Neural crest cell (in vitro differentiated cells): ENCODE data around the gene WSB1. TPM values are rescaled to one million over a fixed set of nuclear protein-coding genes. Genes with fewer than 3 reads are reported as not detected.
A peak's percentile ranks its signal among the peaks of the same experiment; 100 is the strongest.

Experiments used
- DNase-seq: peaks from one replicate; pipeline ENCODE4 v3.0.0; 2021; ENCODE audit warnings: low read depth, mixed read lengths, low spot score
- H3K27ac Mint-ChIP-seq: one replicate; pipeline ENCODE4 v1.8.0; 2021; ENCODE audit warnings: mild to moderate bottlenecking, mixed read lengths; ENCODE audit not compliant: unreplicated experiment
- H3K27me3 Mint-ChIP-seq: 2 replicates; pipeline ENCODE4 v1.8.0; 2021; ENCODE audit warnings: low read depth, mild to moderate bottlenecking, mixed read lengths
- H3K36me3 Mint-ChIP-seq: 2 replicates; pipeline ENCODE4 v1.8.0; 2021; ENCODE audit warnings: low read depth, mild to moderate bottlenecking, mixed read lengths
- H3K4me1 Mint-ChIP-seq: 2 replicates; pipeline ENCODE4 v1.8.0; 2021; ENCODE audit warnings: mixed read lengths
- H3K4me3 Mint-ChIP-seq: one replicate; pipeline ENCODE4 v1.8.0; 2021; ENCODE audit warnings: mild to moderate bottlenecking, mixed read lengths
- H3K9me3 Mint-ChIP-seq: 2 replicates; pipeline ENCODE4 v1.8.0; 2021; ENCODE audit warnings: mixed read lengths
- long read RNA-seq: library from polyadenylated mRNA; unstranded; transcript quantifications from one replicate; pipeline ENCODE4 v2.0.0, GENCODE V29; 2020
- total RNA-seq: library from RNA; stranded (reverse); gene quantifications from 2 replicates; pipeline ENCODE4 v1.2.1, GENCODE V29; 2021
- TF ChIP-seq, protein P1 (sequence below): fragments of 200-600 bp; sonication (generic); conservative IDR thresholded peaks from 2 replicates; pipeline ENCODE4 v1.5.0; 2021; ENCODE audit warnings: antibody characterized with exemption, mild to moderate bottlenecking

WSB1 gene, protein sequence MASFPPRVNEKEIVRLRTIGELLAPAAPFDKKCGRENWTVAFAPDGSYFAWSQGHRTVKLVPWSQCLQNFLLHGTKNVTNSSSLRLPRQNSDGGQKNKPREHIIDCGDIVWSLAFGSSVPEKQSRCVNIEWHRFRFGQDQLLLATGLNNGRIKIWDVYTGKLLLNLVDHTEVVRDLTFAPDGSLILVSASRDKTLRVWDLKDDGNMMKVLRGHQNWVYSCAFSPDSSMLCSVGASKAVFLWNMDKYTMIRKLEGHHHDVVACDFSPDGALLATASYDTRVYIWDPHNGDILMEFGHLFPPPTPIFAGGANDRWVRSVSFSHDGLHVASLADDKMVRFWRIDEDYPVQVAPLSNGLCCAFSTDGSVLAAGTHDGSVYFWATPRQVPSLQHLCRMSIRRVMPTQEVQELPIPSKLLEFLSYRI
- 231 and 237 TPM in 2 replicates for total RNA-seq
- long read RNA-seq, full-length matches to known transcripts = 491 of 640 reads
- long read RNA-seq, partial matches to known transcripts = 64 of 640 reads
- long read RNA-seq, other reads (novel, unspliced or antisense) = 85 of 640 reads

DNA sequence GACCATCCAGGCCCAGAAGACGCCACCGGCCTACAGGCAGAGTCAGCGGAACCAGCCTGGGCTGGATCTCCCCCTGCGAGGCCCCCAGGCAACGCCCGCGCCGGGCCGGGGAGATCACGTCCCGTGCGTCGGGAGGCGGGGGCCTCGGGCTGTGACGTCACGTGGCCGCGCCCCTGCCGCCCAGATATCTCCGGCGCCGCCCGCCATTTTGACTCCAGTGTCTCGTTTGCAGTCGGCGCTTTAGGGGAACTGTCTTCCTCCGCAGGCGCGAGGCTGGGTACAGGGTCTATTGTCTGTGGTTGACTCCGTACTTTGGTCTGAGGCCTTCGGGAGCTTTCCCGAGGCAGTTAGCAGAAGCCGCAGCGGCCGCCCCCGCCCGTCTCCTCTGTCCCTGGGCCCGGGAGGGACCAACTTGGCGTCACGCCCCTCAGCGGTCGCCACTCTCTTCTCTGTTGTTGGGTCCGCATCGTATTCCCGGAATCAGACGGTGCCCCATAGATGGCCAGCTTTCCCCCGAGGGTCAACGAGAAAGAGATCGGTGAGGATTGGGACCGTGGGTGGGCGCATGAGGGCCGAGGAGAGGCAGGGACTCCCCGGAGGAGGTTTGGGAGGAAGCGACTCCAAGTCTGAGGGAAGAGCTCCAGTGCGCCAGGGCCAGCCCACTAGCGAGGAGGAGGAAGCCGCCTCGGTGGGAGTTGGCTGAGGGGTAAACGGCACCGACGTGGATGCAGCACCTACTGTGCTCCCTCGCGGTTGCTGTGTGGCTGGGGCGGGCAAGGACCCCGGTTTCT is at the start of gene WSB1:
Gene WSB1 (plus strand): TSS at position 217 of the 791 bp plus-strand sequence. CDS start 282 bp downstream, at position 499.
- TF ChIP-seq, protein P1, sequence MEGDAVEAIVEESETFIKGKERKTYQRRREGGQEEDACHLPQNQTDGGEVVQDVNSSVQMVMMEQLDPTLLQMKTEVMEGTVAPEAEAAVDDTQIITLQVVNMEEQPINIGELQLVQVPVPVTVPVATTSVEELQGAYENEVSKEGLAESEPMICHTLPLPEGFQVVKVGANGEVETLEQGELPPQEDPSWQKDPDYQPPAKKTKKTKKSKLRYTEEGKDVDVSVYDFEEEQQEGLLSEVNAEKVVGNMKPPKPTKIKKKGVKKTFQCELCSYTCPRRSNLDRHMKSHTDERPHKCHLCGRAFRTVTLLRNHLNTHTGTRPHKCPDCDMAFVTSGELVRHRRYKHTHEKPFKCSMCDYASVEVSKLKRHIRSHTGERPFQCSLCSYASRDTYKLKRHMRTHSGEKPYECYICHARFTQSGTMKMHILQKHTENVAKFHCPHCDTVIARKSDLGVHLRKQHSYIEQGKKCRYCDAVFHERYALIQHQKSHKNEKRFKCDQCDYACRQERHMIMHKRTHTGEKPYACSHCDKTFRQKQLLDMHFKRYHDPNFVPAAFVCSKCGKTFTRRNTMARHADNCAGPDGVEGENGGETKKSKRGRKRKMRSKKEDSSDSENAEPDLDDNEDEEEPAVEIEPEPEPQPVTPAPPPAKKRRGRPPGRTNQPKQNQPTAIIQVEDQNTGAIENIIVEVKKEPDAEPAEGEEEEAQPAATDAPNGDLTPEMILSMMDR = no peak
- peak; percentile 88 for DNase-seq
- peak within 1 kb of the TSS; percentile 99 for H3K27ac Mint-ChIP-seq
- H3K9me3 Mint-ChIP-seq = no peaks in the 10 kb centered on the region
- H3K4me3 Mint-ChIP-seq = peak within 1 kb of the TSS; percentile 99
- H3K4me1 Mint-ChIP-seq = peaks cover 31% of the 10 kb centered on the region
- H3K27me3 Mint-ChIP-seq = no peaks in the 10 kb centered on the region
- H3K36me3 Mint-ChIP-seq = peaks cover 7% of the 10 kb centered on the region

DNA sequence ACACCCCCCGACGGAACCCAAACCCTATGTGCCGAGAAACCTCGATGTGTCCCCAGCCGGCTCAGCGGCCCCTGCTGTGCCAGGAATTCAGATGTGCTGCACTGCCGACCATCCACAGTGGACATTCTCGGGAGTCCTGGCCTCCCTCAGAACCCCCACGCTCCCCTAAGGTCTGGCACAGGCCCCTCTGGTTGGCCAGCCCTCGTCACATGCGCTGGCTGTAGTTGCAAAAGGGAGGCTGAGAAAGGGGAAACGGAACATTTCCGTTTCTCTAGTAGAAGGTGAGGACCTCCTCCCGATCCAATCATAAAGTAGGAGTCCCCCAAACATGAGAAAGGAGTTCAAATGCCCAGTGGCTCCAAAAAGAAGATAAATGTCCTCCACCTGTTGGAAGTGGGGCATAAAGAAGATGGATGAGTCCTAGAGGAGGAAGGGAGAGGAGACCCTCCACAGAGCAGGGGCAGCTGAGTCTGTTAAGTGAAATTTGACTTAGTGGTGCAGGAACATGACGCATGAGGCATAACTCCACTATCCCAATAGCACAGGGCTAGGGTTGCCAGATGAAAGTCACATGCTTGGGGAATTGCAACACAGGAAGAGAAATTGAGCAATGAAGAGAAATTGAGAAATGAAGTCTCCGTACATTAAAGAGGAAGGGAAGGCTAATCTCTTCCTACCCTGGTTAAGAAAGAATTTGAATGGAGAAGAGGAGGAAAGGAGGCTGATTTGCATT is 49.3 kb upstream of the WSB1 start:
- Mint-ChIP-seq H3K4me3 (no peak overlapping the region), H3K27ac (no peak overlapping the region), H3K36me3 (no peaks in the 10 kb centered on the region), H3K9me3 (no peaks in the 10 kb centered on the region), H3K27me3 (no peaks in the 10 kb centered on the region), H3K4me1 (peaks cover 10% of the 10 kb centered on the region)
- TF ChIP-seq, protein P1 = no peak
- DNase-seq = no peak

DNA sequence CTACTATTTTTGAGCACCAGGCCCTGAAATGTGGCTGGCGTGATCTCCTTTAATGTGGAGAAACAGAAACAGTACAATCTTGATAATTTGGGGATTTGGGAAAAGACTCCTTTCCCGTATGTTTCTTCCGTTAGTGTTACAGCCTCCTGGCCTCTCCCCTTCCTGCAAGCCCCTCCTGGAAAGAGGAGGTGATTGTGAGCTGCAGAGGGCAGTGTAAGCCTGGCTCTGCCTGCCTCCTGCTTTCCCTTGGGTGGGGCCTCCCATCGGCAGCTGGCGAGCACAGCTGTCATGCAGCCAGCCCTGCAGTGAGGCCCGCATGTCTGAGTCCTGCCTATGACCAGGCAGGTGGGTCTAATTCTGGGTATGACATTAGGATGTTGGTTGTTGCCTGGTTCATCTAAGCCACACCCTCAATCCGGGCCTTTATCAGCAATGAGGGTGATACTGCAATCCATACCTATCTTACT is 48.7 kb upstream of the WSB1 start:
- TF ChIP-seq, protein P1 = peak; percentile 72
- H3K9me3 Mint-ChIP-seq = no peaks in the 10 kb centered on the region
- peaks cover under 1% of the 10 kb centered on the region for H3K27me3 Mint-ChIP-seq
- H3K4me3 Mint-ChIP-seq = no peak overlapping the region
- peaks cover 10% of the 10 kb centered on the region for H3K4me1 Mint-ChIP-seq
- peak; percentile 36 for DNase-seq
- peak overlapping the region; percentile 65 for H3K27ac Mint-ChIP-seq
- no peaks in the 10 kb centered on the region for H3K36me3 Mint-ChIP-seq

DNA sequence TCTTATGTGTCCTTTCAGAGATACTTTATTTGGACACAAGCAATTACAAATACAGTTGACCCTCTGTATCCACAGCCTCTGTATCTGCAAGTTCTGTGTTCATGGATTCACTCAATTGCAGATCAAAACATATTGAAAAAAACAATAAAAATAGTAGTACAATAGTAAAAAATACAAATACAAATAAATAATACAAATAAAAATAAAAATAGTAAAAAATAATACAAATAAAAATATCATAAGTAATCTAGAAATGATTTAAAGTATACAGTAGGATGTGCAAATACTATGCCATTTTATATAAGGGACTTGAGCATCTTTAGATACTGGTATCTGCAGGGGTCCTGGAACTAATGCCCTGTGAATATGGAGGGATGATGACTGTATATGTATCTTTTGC is 47.4 kb upstream of the WSB1 start:
- DNase-seq = no peak
- Mint-ChIP-seq H3K27ac (no peak overlapping the region), H3K27me3 (peaks cover 10% of the 10 kb centered on the region), H3K4me3 (no peak overlapping the region), H3K36me3 (no peaks in the 10 kb centered on the region), H3K4me1 (peaks cover 10% of the 10 kb centered on the region), H3K9me3 (no peaks in the 10 kb centered on the region)
- TF ChIP-seq, protein P1 = no peak
